B cell (primary cell): Measurements from ENCODE around the gene ATOSB. TPM values are rescaled to one million over a fixed set of nuclear protein-coding genes. Genes with fewer than 3 reads are reported as not detected.

ENCODE experiments used
- ATAC-seq: fragments of 200-7000 bp; cut with Tn5 transposase; one replicate; pipeline ENCODE4 v1.10.0; 2021; ENCODE audit warnings: low read depth, mild to moderate bottlenecking, moderate number of reproducible peaks, moderate library complexity
- CTCF ChIA-PET: fragments of 350-600 bp; sonication (Branson Sonifier 250); formaldehyde crosslinking; loops from one replicate; lab custom pipeline; 2021; ENCODE audit warnings: antibody characterized with exemption, inconsistent platforms; lab: Charles Lee
- POLR2A ChIA-PET: fragments of 350-600 bp; sonication (Branson Sonifier 250); formaldehyde crosslinking; loops from one replicate; lab custom pipeline; 2021; ENCODE audit warnings: antibody characterized with exemption; lab: Charles Lee
- DNase-seq: peaks from one replicate; pipeline ENCODE4 v3.0.0; 2013
- H2AFZ ChIP-seq: 2 replicates; pipeline ENCODE4 v1.6.1; 2012; ENCODE audit warnings: mild to moderate bottlenecking, low read depth, low read length; ENCODE audit not compliant: insufficient read depth, poor library complexity, severe bottlenecking
- H3K27ac ChIP-seq, 2 donors: 1 replicate in 1 of 2; 2 replicates in 1 of 2; pipeline ENCODE4 v1.5.1; 2012 to 2013; ENCODE audit warnings: low read length in 2 of 2, mild to moderate bottlenecking in 2 of 2, moderate library complexity in 1 of 2
- H3K27me3 ChIP-seq, 4 experiments: fragments of 200-600 bp in 1 of 4; sonication (generic) in 1 of 4; replicated peaks in 1 of 4; 1 replicate in 2 of 4; 2 replicates in 2 of 4; pipeline versions ENCODE4 v1.6.1 to v1.7.0; 2013 to 2016; ENCODE audit warnings: low read length in 3 of 4, mild to moderate bottlenecking in 2 of 4, mixed read lengths in 1 of 4, moderate library complexity in 1 of 4; ENCODE audit not compliant: insufficient read depth in 4 of 4, control insufficient read depth in 3 of 4; ENCODE audit errors: control extremely low read depth in 1 of 4
- H3K36me3 ChIP-seq, 2 experiments: replicated peaks in 1 of 2; 1 replicate in 1 of 2; 2 replicates in 1 of 2; pipeline versions ENCODE4 v1.6.1 to v1.7.1; 2013; ENCODE audit warnings: low read length in 1 of 2; ENCODE audit not compliant: insufficient read depth in 2 of 2, control insufficient read depth in 1 of 2; ENCODE audit errors: control extremely low read depth in 1 of 2, extremely low read depth in 1 of 2
- H3K4me1 ChIP-seq, 2 donors: fragments of 200-600 bp in 1 of 2; sonication (generic) in 1 of 2; 1 replicate in 1 of 2; 2 replicates in 1 of 2; pipeline versions ENCODE4 v1.5.1 to v1.6.1; 2013 to 2017; ENCODE audit warnings: low read length in 2 of 2; ENCODE audit not compliant: control insufficient read depth in 2 of 2, insufficient read depth in 2 of 2
- H3K4me2 ChIP-seq: replicated peaks from 2 replicates; pipeline ENCODE3; 2012; ENCODE audit warnings: mild to moderate bottlenecking, low read depth, low read length; ENCODE audit not compliant: poor library complexity, severe bottlenecking
- H3K4me3 ChIP-seq, 5 experiments: fragments of 200-600 bp in 1 of 5; sonication (generic) in 1 of 5; 1 replicate in 3 of 5; 2 replicates in 2 of 5; pipeline versions ENCODE4 v1.5.1 to v1.7.0; 2011 to 2016; ENCODE audit warnings: low read length in 4 of 5, mild to moderate bottlenecking in 4 of 5, low read depth in 2 of 5, control low read depth in 1 of 5, moderate library complexity in 1 of 5; ENCODE audit not compliant: insufficient read depth in 1 of 5; ENCODE audit errors: control extremely low read depth in 1 of 5, extremely low read depth in 1 of 5
- H3K79me2 ChIP-seq: fragments of 200-600 bp; sonication (generic); one replicate; pipeline ENCODE4 v1.6.0; 2016; ENCODE audit warnings: low read length; ENCODE audit not compliant: control insufficient read depth, insufficient read depth
- H3K9ac ChIP-seq: fragments of 200-600 bp; sonication (generic); 2 replicates; pipeline ENCODE4 v1.6.1; 2017; ENCODE audit warnings: mild to moderate bottlenecking, low read length, moderate library complexity
- H3K9me3 ChIP-seq, 3 donors: one replicate each; pipeline versions ENCODE4 v1.6.1 to v1.7.1; 2013; ENCODE audit warnings: low read length in 2 of 3; ENCODE audit not compliant: control insufficient read depth in 2 of 3, insufficient read depth in 1 of 3; ENCODE audit errors: control extremely low read depth in 1 of 3
- H4K20me1 ChIP-seq: 2 replicates; pipeline ENCODE4 v1.6.0; 2012; ENCODE audit warnings: mild to moderate bottlenecking, low read length; ENCODE audit not compliant: insufficient read depth, control insufficient read depth, poor library complexity, severe bottlenecking
- H3K27ac Mint-ChIP-seq: one replicate; pipeline ENCODE4 v1.8.0; 2021; ENCODE audit warnings: mixed read lengths
- H3K27me3 Mint-ChIP-seq: one replicate; pipeline ENCODE4 v1.8.0; 2021; ENCODE audit warnings: mixed read lengths
- H3K4me1 Mint-ChIP-seq: one replicate; pipeline ENCODE4 v1.8.0; 2021; ENCODE audit warnings: mixed read lengths
- H3K4me3 Mint-ChIP-seq: one replicate; pipeline ENCODE4 v1.8.0; 2021; ENCODE audit warnings: mixed read lengths
- H3K9me3 Mint-ChIP-seq: one replicate; pipeline ENCODE4 v1.8.0; 2022; ENCODE audit warnings: mixed read lengths; ENCODE audit not compliant: insufficient read depth
- CTCF ChIP-seq: fragments of 200-600 bp; IDR thresholded peaks from one replicate; pipeline ENCODE4 v1.8.0; 2022; ENCODE audit warnings: antibody characterized with exemption, mild to moderate bottlenecking
- EZH2 ChIP-seq: IDR thresholded peaks from 2 replicates; pipeline ENCODE4 v1.6.1; 2012; ENCODE audit warnings: borderline replicate concordance, low read depth, mild to moderate bottlenecking, moderate library complexity, low read length; ENCODE audit not compliant: insufficient read depth, poor library complexity, severe bottlenecking
- WGBS: methylation state at CpG from one replicate; pipeline ENCODE4 v1.1.5; 2013; ENCODE audit warnings: missing lambda C conversion rate; ENCODE audit not compliant: insufficient coverage; 5-methylcytosine and 5-hydroxymethylcytosine counted together
- intact Hi-C: fragments of 100-400 bp; cut with micrococcal nuclease; formaldehyde crosslinking; loops from one replicate; pipeline ENCODE4 v1.10.0; 2022
- polyA plus RNA-seq: library from polyadenylated mRNA; depleted of rRNA; stranded (reverse); fragments of >200 nt; gene quantifications from 2 replicates; pipeline ENCODE4 v1.2.3, GENCODE V29; 2012
- total RNA-seq, 2 donors: library from RNA; stranded (reverse); fragments of 120-200 nt in 1 of 2; gene quantifications; 1 replicate in 1 of 2; 2 replicates in 1 of 2; pipeline versions ENCODE4 v1.2.3 to v1.2.4, GENCODE V29; 2013 to 2022

Gene ATOSB
- total and polyA plus RNA-seq, 2 donors (not counting 1 experiment from before 2014, with no cell fraction given), result 6.5 to 9.4 TPM

- Mint-ChIP-seq H3K4me3 (peak overlapping the region; percentile 98), H3K27me3 (peaks cover 3% of the 10 kb centered on the region), H3K27ac (peak overlapping the region; percentile 97), H3K9me3 (no peaks in the 10 kb centered on the region), H3K4me1 (peaks cover 45% of the 10 kb centered on the region)
- no peaks in the 10 kb centered on the region for H3K27me3 ChIP-seq
- 0% methylated on average over 12 of the region's 12 CpGs for WGBS
- H3K4me2 ChIP-seq, result peak overlapping the region; percentile 99
- peak overlapping the region; percentile 88 for H3K9ac ChIP-seq
- H3K36me3 ChIP-seq, result no peaks in the 10 kb centered on the region
- H4K20me1 ChIP-seq, result no peaks in the 10 kb centered on the region
- peaks cover 4% of the 10 kb centered on the region for H3K79me2 ChIP-seq
- DNase-seq, result no peak
- H3K9me3 ChIP-seq, result no peaks in the 10 kb centered on the region
- peaks cover 34 to 42% of the 10 kb centered on the region in 2 donors for H3K4me1 ChIP-seq
- H3K4me3 ChIP-seq, result peak overlapping the region; percentile 55 to 72 (median 59)
- ChIA-PET POLR2A (interaction anchor here (0.6 to 1.2 kb wide), 5 partner anchors 20 to 615 kb away, joined by 3 to 5 read pairs (median 3); partner anchors contain the start of genes FANCG, PIGO and VCP), CTCF (interaction anchor here (1.0 to 3.3 kb wide), 18 partner anchors 13 to 766 kb away, joined by 3 to 42 read pairs (median 4); partner anchors contain the start of genes FANCG and STOML2)
- no peak for ATAC-seq
- peak overlapping the region; percentile 69 to 93 for H3K27ac ChIP-seq
- TF ChIP-seq EZH2 (no peak), CTCF (no peak)
- peak overlapping the region; percentile 98 for H2AFZ ChIP-seq
- intact Hi-C loops, result loop anchor here (1.0 to 10.0 kb wide), 14 partner anchors 13 to 918 kb away; partner anchors contain the start of genes CCDC107, DNAJB5, FAM221B and FANCG
Observed at GRCh38 chr9:35116539-35116897, 856 bp upstream of the ATOSB start.
